LHCN-M2 (cell line): ENCODE data around the gene NFXL1. TPM values are rescaled to one million over a fixed set of nuclear protein-coding genes. Genes with fewer than 3 reads are reported as not detected.
A peak's percentile ranks its signal among the peaks of the same experiment; 100 is the strongest.

ENCODE experiments used
- DNase-seq: peaks from one replicate; pipeline ENCODE4 v3.0.0-alpha.2; 2012; ENCODE audit warnings: low read depth
- total RNA-seq: library from RNA; depleted of rRNA; stranded (reverse); fragments of >200 nt; gene quantifications from 2 replicates; pipeline ENCODE4 v1.2.3, GENCODE V29; 2014

Gene NFXL1
- total RNA-seq, 1 experiment from 2014 or later, result 8.1 TPM

DNA sequence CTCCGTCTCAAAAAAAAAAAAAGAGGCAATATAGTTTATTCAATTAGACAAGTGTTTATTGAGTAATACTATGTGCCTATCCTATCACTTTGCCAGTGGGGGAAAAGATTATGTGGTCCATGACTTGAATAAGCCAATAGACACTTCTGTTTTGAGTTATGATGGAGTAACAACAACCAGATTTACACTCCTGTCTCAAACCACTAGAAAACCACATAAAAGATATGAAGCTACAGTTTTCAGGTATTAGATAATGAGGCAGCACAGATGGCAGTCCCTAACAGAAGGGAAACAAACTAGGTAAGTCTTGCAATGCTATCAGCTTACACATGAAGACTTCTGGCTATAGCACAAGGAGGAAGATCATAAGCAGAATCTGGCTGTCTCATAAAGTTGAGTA lies 22.5 kb downstream of the NFXL1 start:
- no peak for DNase-seq

DNA sequence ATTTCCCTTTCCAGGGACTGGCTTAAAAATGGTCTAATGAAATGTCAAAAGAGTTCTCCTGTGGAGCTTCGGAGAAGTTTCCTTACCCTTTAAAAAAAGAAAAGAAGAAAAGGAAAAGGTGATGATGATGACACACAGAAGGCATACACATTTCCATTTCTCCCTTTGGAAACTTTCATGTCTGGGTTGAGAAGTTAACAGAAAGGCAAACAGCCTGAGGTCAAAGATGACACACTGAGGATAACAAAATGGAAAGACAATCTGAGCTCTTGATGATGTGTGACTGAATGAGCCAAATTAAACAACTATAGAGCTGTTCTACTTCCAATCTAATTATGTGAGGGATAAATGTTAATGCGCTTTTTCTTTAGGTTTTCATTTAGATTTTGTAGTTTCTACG lies 32.2 kb downstream of the NFXL1 start:
- no peak for DNase-seq

DNA sequence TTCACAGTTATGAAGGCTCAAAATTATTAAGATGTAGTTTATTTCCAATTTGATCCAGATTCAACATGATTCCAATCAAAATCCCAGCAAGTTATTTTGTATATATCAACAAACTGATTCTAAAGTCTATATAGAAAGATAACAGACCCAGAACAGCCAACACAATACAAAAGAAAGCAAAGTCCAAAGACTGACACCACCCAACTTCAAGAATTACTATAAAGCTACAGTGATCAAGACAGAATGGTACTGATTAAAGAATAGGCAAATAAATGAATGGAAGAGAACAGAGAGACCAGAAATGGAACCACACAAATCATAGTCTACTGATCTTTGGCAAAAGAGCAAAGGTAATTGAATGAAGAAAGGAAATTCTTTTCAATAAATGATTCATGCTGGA lies 34.9 kb downstream of the NFXL1 start:
- no peak for DNase-seq

DNA sequence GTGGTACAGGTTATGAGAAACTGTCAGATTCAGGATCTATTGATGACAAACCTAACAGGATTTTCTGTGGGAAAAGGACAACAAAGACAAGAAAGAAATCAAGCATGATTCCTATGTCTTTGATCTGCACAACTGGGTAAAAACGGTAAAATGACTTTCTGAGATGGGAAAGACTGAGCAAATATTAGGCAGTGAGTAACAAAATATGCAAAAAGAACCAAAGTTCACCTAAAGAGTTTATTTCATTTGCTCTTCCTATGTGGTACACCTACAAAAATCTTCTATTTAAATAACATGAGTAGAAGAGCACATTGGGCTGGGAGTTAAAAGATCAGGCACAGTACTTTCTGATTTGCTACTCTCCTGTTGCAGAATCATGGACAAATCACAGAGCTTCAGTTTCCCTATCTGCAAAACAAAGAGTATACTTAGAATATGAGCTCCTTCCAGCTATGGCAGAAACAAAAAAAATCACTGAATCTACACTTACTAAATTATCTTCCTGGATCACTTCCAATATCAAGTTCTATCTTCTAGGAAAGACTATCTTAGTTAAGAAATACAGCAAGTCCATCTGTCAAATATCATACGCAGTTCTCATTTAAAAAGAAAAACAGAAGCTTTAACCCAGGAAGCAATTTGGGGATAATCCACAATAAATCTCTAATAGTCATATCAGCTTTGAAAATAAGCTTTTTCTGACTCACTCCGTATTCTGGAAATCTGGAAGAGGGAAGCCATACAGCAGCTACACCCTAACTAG lies 37.4 kb downstream of the NFXL1 start:
- DNase-seq, result no peak

DNA sequence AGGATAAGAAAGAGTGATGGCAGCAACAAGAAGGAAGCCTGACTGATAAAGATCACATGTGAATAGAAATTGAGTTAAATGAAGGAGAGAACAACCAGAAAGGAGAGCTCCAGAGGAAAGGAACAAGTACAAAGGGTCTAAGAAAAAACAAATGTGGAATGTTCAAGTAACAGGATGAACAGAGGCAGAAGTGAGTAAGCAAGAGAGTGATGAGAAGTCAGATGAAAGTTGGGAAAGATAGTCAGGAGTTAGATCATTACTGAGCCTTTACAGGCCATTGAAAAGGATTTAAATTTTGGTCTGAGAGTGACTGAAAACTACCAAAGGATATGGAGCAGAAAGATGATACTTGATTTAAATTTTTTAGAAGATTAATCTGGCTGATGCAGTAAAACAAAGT lies 38.1 kb downstream of the NFXL1 start:
- no peak for DNase-seq

DNA sequence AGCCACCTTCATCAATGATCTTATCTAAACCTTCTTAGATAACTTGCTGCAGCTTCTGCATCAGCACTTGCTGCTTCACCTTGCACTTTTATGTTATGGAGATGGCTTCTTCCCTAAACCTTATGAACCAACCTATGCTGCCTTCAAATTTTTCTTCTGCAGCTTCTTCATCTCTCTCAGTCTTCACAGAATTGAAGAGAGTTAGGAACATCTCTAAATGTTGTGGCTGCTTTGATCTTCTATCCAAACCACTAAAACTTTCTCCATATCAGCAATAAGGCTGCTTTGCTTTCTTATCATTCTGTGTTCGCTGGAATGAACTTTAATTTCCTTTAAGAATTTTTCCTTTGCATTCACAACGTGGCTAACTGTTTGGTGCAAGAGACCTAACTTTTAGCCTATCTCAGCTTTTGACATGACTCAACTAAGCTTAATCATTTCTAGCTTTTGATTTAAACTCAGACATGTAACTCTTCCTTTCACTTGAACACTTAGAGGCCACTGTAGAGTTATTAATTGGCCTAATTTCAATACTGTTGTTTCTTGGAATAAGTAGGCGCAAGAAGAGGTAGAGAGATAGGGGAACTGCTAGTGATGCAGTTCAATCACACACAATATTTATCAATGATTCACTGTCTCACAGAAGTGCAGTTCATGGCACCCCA lies 40.4 kb downstream of the NFXL1 start:
- DNase-seq, result no peak

DNA sequence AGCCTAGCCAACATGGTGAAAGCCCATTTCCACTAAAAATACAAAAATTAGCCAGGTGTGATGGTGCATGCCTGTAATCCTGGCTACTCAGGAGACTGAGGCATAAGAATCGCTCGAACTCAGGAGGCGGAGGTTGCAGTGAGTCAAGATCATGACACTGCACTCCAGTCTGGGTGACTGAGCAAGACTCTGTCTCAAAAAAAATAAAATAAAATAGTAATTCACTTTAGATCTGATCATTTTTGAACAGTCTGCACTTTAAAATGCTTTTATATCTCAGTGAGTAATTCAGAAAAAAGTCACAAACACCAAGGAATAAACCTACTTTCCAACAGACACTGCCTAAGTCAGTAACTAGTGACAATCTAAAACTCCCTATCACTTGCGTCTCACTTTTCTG lies 50.9 kb downstream of the NFXL1 start:
- no peak for DNase-seq

DNA sequence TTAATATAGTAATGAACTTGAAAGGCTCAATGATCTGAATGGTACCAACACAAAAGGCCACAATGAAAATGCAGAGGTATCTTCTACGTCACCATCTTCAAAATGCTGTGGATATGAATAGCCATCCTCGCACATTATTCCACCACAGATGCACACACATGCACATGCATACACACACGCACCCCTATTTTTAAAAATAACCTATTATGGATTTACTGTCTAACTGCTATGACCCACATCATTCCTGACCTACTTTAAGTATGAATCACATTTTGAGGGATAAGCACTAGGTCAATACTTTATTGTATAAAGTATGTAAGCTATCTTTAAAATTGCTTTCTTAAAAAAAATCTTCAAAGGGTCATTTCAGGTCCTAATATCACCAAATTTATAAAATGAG lies 52.1 kb downstream of the NFXL1 start:
- peak; percentile 81 for DNase-seq

DNA sequence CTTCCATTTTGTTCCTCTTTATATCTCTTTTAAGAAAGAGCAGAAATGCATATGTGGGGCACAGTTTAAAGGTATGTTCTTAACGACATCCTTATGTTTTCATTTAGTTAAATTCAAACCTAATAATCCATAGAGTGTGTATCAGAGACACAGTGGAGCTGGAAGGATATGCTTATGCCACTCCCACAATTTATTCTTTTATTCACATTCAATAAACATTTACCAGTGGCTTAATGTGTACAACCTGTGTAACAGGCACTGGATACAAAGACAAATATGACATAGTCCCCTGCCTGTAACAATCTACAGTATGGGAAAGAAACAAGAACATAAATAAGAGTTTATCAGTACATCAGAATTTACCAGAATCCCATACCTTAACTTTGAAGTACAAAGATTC lies 54.1 kb downstream of the NFXL1 start:
- DNase-seq, result no peak

DNA sequence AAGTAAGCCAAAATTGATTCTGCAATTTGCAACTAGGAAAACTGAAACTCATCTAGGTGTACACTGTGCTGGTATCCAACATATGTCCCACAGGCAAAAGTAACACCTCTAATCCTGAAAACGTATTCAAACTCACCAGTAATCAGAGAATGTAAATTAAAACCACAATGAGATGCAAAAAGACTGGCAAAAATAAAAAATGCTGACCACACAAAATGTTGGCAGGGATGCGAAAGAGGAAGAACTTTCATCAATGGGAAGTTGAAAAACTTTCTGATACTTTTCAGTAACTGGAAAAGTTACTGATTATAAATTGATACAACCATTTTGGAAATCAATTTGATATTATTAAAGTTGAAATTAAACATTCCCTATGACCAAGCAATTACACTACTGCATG lies 56.4 kb downstream of the NFXL1 start:
- no peak for DNase-seq

DNA sequence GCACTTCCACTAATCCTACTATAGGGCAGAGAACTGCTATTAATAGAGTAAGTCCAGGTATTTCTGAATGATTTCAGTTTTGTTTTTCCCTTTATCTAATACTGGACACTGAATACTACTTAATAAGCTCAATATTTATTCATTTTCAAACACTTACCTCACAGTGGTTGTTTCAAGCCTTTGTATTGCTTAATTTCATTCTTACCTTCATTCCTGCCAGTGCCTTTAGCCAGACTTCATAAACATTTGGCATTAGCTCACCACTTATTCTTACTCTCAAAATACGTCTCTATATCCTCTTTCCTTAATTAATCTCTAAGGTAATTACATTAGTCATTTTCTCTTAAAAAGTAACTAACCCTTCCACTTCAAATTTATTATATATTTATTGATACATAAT lies 57.7 kb downstream of the NFXL1 start:
- DNase-seq, result no peak

DNA sequence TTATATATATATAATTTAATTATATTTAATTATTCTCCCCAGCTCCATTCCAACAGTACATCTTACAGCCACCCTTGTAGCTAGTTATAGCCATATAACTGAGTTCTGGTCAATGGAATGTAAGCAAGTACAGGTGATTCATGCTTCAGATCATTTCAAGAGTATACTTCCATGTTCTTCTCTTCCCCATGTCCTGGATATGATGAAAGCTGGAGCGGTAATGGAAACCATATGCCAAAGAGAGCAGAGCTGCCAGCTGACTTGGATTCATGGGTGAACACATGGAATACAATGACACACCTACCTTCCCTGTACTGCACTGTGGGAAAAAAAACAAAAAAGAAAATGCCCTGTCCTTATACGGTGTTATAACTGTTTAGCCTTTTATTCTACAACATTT lies 59.0 kb downstream of the NFXL1 start:
- peak; percentile 54 for DNase-seq

DNA sequence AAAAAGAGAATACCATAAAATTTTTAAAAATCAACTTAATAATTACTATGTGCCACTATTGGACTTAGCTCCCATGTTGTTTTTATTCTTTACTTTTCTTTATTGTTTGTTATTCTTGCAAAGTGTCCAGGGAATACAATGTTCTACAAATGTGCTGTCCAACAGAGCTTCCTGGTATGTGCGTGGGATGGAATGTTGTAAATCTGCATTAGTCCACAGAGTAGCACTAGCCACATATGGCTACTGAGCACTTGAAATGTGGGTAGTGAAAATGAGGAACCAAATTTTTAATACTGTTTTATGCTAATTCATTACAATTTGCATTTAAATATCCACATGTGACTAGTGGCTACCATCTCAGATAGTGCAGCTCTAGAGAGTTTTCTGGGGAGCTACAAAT lies 62.2 kb downstream of the NFXL1 start:
- DNase-seq, result peak; percentile 90

DNA sequence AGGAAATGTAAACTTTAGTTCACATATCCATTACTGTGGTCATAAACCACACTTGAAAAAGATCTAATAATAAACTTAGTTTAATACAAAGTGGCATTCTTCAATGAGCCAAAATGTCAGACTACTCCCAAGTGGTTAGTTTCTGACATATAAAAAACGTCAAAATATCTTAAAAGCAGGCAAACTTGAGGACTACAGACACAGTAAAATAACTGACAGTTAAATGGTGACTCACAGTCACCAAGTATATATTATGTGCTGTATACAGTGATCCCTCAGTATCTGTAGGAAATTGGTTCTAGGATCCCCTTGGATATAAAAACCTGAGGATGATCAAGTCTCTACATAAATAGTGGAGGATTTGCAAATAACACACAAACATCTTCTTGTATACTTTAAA lies 64.9 kb downstream of the NFXL1 start:
- DNase-seq, result no peak

DNA sequence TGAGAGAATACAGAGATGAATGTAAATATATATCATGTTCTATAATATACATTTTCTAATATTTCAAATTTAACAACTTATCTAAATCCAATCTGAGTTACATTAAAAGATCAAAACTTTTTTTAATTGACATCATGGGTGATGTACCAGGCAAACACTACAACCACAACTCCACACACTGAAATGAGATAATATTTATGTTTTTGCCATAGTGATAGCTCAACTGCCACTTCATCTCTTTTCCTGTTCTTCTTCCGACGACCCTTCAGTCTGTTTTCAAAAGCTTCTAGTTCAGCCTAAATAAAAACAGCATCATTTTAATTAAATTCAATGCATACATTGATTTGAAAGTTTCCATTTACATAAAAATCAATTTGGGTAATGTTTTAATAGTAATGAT lies 66.3 kb downstream of the NFXL1 start:
- no peak for DNase-seq

DNA sequence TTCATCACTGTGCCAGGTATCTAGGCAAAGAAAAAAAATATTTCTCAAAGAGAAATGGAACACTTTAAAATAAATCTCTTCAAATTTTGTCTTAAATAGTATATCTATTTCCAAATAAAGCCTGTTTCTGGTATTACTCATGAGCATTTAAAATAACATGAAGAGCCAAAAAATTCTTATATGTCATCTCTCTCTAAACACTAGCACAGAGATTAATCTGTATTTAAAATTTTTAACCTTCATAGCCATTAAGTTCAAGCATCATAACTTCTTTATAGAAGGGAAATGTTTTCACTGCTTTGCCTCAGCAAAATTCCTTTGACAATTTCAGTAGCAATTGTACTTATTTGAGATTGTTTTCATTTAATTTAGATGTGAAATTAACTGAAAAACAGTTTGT lies 71.4 kb downstream of the NFXL1 start:
- no peak for DNase-seq

DNA sequence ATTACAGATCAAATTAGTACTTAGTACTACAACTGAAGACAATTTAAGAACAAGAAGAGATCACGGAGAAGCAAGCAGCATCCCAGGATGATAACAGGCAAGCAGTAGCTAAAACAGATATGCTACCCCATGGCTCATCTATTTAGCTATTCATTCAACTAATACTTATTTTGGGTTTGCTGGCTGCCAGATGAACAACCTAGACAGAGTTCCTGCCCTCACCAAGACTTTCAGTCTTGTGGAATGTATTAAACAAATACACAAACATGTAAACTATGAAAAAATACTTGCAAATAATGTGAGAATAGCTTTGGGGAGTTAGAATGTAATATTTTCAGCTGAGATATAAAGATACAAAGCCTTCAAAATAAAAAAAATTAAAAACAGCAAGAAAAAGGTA lies 74.1 kb downstream of the NFXL1 start:
- DNase-seq, result no peak

DNA sequence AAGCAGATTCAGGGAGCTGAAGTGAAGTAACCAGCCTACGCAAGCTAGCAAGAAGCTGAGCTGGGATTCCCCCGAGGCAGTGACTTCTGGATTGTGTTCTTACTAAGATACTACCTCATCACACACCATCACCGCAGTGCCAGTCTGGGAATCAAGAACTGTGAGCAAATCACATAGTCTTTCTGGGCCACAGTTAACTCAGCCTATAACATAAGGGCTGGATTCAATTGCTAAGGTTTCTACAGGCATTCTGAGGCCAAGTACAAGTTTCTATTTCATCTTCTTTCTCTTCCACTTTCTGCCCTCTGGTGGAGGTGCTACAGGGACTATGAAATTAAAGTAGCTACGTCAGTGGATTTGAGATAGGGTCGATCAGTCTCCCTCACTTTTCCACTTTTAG lies 75.1 kb downstream of the NFXL1 start:
- DNase-seq, result no peak

DNA sequence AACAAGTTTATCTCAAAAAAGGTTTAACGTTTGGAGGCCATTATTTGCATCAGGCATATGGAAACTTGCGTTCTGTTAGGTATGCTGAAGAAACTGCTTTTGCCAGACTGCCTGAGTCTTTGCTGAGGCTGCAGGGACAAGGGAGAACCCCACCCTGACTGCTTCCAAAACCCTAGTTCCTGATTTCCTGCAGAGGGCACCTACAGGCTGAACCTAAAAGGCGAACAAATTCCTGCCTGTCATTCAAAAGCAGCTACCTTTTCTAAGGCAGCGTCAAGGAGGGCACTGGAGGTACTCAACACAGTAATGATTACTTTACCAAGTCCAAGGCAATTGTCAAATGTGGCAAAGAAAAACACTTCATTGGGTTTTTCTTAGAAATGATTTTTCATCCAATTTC lies 75.9 kb downstream of the NFXL1 start:
- DNase-seq, result no peak

DNA sequence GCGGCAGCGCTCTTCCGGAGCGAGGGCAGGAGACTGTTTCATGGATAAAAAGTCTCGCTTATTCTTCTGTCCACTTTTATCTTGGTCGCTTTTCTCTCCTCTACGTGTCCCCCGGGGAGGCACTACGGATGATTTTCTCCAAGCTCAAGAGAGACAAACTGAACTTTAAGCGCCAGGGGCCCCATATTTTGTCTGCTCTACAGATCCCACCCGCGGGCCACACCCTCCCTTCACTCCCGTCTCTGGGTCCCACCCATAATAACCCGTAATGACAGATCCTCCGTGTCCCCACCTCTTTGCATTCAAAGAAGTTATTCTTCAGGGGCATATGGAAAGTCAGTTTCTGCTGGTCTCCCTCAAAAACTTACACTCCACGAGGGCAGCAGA lies 76.5 kb downstream of the NFXL1 start, which contains the start of gene CORIN:
Gene CORIN (minus strand): TSS at position 160 of the 387 bp plus-strand sequence. CDS start 118 bp downstream, at position 42.
- no peak for DNase-seq

DNA sequence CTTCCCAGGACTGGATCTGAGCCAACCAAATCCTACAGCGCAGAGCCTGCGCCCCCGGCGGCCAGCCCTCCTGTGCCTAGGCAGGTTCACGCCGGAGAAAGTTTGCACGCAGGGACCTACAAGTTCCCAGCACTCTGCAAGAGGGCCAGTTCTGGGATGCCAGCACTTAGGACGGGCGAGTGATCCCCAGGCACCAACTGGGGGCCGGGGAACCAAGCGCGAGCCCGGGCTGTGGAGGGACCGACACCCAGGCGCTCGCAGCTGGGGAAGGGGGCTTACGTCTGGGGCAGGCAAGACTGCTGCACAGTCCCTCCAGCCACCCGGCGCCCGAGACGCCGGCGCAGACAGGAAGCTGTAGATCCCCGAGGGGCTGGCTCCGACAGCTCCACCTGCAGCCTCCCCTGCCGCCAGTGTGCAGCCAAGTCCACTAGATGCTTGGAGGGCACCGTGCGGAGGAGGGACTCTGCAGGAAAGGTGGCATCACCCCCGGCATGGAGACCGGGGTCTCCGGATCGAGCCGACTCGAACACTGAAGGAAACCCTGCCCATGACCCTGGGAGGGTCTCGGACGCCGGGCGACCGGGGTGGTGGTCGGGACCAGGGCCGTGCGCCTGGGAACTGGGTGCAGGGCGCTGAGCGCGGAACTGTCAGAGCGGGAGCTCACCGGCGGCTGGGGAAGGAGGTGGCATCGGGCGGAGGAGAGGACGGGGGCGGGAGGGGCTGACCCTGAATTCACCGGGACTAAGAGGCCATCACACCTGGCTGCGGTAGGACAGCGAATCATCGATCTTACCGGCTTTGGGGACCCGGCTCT lies 77.1 kb downstream of the NFXL1 start:
- DNase-seq, result no peak

DNA sequence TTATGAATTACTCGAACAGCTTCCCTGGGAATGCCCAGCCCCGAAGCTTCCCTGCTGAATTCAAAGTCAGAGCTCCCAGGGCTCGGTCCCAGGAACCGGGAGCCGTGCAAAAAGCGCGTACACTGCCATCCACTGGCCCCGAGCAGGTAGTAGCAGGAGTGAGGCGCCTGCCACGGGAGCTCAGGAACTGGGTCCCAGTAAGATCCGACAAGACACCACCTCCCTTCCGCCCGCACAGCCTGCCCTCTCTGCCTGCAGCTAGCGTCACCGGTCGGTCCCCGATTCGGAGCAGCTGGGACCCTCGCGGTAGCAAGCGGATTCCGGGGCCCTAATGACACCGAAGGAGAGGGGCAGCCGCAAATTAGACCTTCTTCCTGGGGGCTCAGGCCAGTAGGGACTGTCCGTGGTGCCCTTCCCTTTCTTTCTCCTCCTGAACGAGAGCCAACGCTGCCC lies 77.7 kb downstream of the NFXL1 start:
- DNase-seq, result peak; percentile 85
